SJCRH30 (cell line): ENCODE measurements around the gene MAD1L1. TPM values are rescaled to one million over a fixed set of nuclear protein-coding genes. Genes with fewer than 3 reads are reported as not detected.
A peak's percentile ranks its signal among the peaks of the same experiment; 100 is the strongest.
"Not testable (repeated sequence)": the region's sequence is repeated elsewhere in the genome, so short reads cannot be mapped to it uniquely, and the experiment has no call there.

Experiments used
- DNase-seq, 2 experiments: peaks; one replicate each; pipeline ENCODE4 v3.0.0-alpha.2; 2015 to 2020
- H3K27ac ChIP-seq: fragments of 250-450 bp; sonication (Bioruptor Pico); 2 replicates; pipeline ENCODE4 v1.5.1; 2020; ENCODE audit warnings: mild to moderate bottlenecking, moderate library complexity
- H3K27me3 ChIP-seq: fragments of 250-450 bp; sonication (Bioruptor Pico); 2 replicates; pipeline ENCODE4 v1.5.1; 2020; ENCODE audit warnings: mild to moderate bottlenecking, moderate library complexity
- H3K36me3 ChIP-seq: fragments of 250-450 bp; sonication (Bioruptor Pico); 2 replicates; pipeline ENCODE4 v1.5.1; 2020; ENCODE audit warnings: mild to moderate bottlenecking, moderate library complexity
- H3K4me1 ChIP-seq: fragments of 250-450 bp; sonication (Bioruptor Pico); 2 replicates; pipeline ENCODE4 v1.5.1; 2020; ENCODE audit warnings: mild to moderate bottlenecking, moderate library complexity
- H3K4me3 ChIP-seq: fragments of 250-450 bp; sonication (Bioruptor Pico); 2 replicates; pipeline ENCODE4 v1.5.1; 2020; ENCODE audit warnings: mild to moderate bottlenecking, moderate library complexity
- H3K9me3 ChIP-seq: fragments of 250-450 bp; sonication (Bioruptor Pico); replicated peaks from 2 replicates; pipeline ENCODE4 v1.5.1; 2020; ENCODE audit warnings: mild to moderate bottlenecking, moderate library complexity
- total RNA-seq: library from RNA; depleted of rRNA; stranded (reverse); fragments of >200 nt; shearing (Covaris generic); gene quantifications from 2 replicates; pipeline ENCODE4 v1.2.3, GENCODE V29; 2014

MAD1L1 gene
- total RNA-seq, 1 experiment from 2014 or later, result 31.5 TPM

- no peaks in the 10 kb centered on the region for H3K36me3 ChIP-seq
- no peaks in the 10 kb centered on the region for H3K9me3 ChIP-seq
- no peak for DNase-seq
- H3K27ac ChIP-seq, result no peak overlapping the region
- no peaks in the 10 kb centered on the region for H3K4me1 ChIP-seq
- no peaks in the 10 kb centered on the region for H3K27me3 ChIP-seq
- no peak overlapping the region for H3K4me3 ChIP-seq
Measured at GRCh38 chr7:2036786-2037185, 196.0 kb downstream of the MAD1L1 start.

GRCh38 chr7:2036201-2036600 lies 196.5 kb downstream of the MAD1L1 start:
- H3K27me3 ChIP-seq, H3K36me3 ChIP-seq, H3K4me3 ChIP-seq, H3K27ac ChIP-seq, DNase-seq, H3K4me1 ChIP-seq, H3K9me3 ChIP-seq: not testable (repeated sequence)

GRCh38 chr7:2034291-2035201 lies 198.2 kb downstream of the MAD1L1 start:
- Histone ChIP-seq H3K4me3 (no peak overlapping the region), H3K36me3 (no peaks in the 10 kb centered on the region), H3K4me1 (peaks cover 7% of the 10 kb centered on the region), H3K27ac (no peak overlapping the region), H3K9me3 (no peaks in the 10 kb centered on the region), H3K27me3 (no peaks in the 10 kb centered on the region)
- DNase-seq, result no peak

GRCh38 chr7:2033586-2034135 lies 199.1 kb downstream of the MAD1L1 start:
- Histone ChIP-seq H3K9me3 (no peaks in the 10 kb centered on the region), H3K27me3 (no peaks in the 10 kb centered on the region), H3K4me3 (no peak overlapping the region), H3K27ac (no peak overlapping the region), H3K36me3 (no peaks in the 10 kb centered on the region), H3K4me1 (peaks cover 7% of the 10 kb centered on the region)
- DNase-seq, result no peak

- H3K9me3 ChIP-seq, result no peaks in the 10 kb centered on the region
- no peaks in the 10 kb centered on the region for H3K27me3 ChIP-seq
- no peak overlapping the region for H3K27ac ChIP-seq
- peaks cover 7% of the 10 kb centered on the region for H3K4me1 ChIP-seq
- H3K4me3 ChIP-seq, result no peak overlapping the region
- no peaks in the 10 kb centered on the region for H3K36me3 ChIP-seq
- DNase-seq, result no peak
Measured at GRCh38 chr7:2032876-2033407, 199.8 kb downstream of the MAD1L1 start.

GRCh38 chr7:2032030-2032875 lies 200.5 kb downstream of the MAD1L1 start:
- Histone ChIP-seq H3K4me1 (peaks cover 7% of the 10 kb centered on the region), H3K9me3 (no peaks in the 10 kb centered on the region), H3K4me3 (no peak overlapping the region), H3K27me3 (no peaks in the 10 kb centered on the region), H3K27ac (no peak overlapping the region), H3K36me3 (no peaks in the 10 kb centered on the region)
- DNase-seq, result no peak

- H3K4me3 ChIP-seq, result no peak overlapping the region
- no peaks in the 10 kb centered on the region for H3K27me3 ChIP-seq
- no peaks in the 10 kb centered on the region for H3K9me3 ChIP-seq
- H3K27ac ChIP-seq, result no peak overlapping the region
- H3K36me3 ChIP-seq, result no peaks in the 10 kb centered on the region
- H3K4me1 ChIP-seq, result peaks cover 7% of the 10 kb centered on the region
- no peak for DNase-seq
Measured at GRCh38 chr7:2031451-2031845, 201.3 kb downstream of the MAD1L1 start.

- peak overlapping the region; percentile 27 for H3K4me3 ChIP-seq
- H3K27me3 ChIP-seq, result no peaks in the 10 kb centered on the region
- H3K27ac ChIP-seq, result peak overlapping the region; percentile 12; the same call in 1 of the 2 replicates
- no peaks in the 10 kb centered on the region for H3K36me3 ChIP-seq
- peaks cover 7% of the 10 kb centered on the region for H3K4me1 ChIP-seq
- peak; percentile 37 to 57 for DNase-seq
- H3K9me3 ChIP-seq, result no peaks in the 10 kb centered on the region
Measured at GRCh38 chr7:2030475-2031450, 202.0 kb downstream of the MAD1L1 start.

GRCh38 chr7:2029936-2030335 lies 202.8 kb downstream of the MAD1L1 start:
- H3K27ac ChIP-seq, result 0 out of 2 replicates have a peak overlapping the region, but pooled peaks have one; percentile 12
- peak overlapping the region; percentile 27 for H3K4me3 ChIP-seq
- peaks cover 3% of the 10 kb centered on the region; the same call in 1 of the 2 replicates for H3K9me3 ChIP-seq
- H3K27me3 ChIP-seq, result no peaks in the 10 kb centered on the region
- no peaks in the 10 kb centered on the region for H3K36me3 ChIP-seq
- peaks cover 7% of the 10 kb centered on the region for H3K4me1 ChIP-seq
- no peak for DNase-seq

GRCh38 chr7:2029211-2029905 lies 203.4 kb downstream of the MAD1L1 start:
- Histone ChIP-seq H3K27me3 (no peaks in the 10 kb centered on the region), H3K4me1 (peaks cover 7% of the 10 kb centered on the region), H3K36me3 (no peaks in the 10 kb centered on the region), H3K4me3 (no peak overlapping the region), H3K9me3 (peaks cover 3% of the 10 kb centered on the region; the same call in 1 of the 2 replicates), H3K27ac (no peak overlapping the region)
- no peak for DNase-seq

- peaks cover 3% of the 10 kb centered on the region; the same call in 1 of the 2 replicates for H3K9me3 ChIP-seq
Measured at GRCh38 chr7:2028733-2029132, 204.0 kb downstream of the MAD1L1 start.

GRCh38 chr7:2025188-2025587 lies 207.6 kb downstream of the MAD1L1 start:
- no peak for DNase-seq
- Histone ChIP-seq H3K9me3 (peaks cover 3% of the 10 kb centered on the region; the same call in 1 of the 2 replicates), H3K27me3 (no peaks in the 10 kb centered on the region), H3K36me3 (no peaks in the 10 kb centered on the region), H3K4me1 (no peaks in the 10 kb centered on the region; the same call in 1 of the 2 replicates), H3K4me3 (no peak overlapping the region), H3K27ac (no peak overlapping the region)

More at GRCh38 chr7:2028733-2029132, 204.0 kb downstream of the MAD1L1 start:
- Histone ChIP-seq H3K4me1 (peaks cover 7% of the 10 kb centered on the region), H3K27me3 (no peaks in the 10 kb centered on the region), H3K4me3 (no peak overlapping the region), H3K36me3 (no peaks in the 10 kb centered on the region), H3K27ac (no peak overlapping the region)
- DNase-seq, result no peak

- Histone ChIP-seq H3K4me3 (no peak overlapping the region), H3K27me3 (no peaks in the 10 kb centered on the region), H3K4me1 (no peaks in the 10 kb centered on the region; the same call in 1 of the 2 replicates), H3K27ac (no peak overlapping the region), H3K36me3 (no peaks in the 10 kb centered on the region), H3K9me3 (peaks cover 3% of the 10 kb centered on the region; the same call in 1 of the 2 replicates)
- no peak for DNase-seq
Measured at GRCh38 chr7:2024567-2024918, 208.2 kb downstream of the MAD1L1 start.
